ENCODE measurements around the gene FBXO28.

Gene FBXO28

GRCh38 chr1:224116131-224116530, 2.2 kb downstream of the FBXO28 start:
- H3K9me2 ChIP-seq (replicated peaks; ENCODE audit: insufficient read depth, low read length), result no peaks in the 10 kb centered on the region
- peak overlapping the region; percentile 75; the same call in 1 of the 2 replicates for H3K4me2 ChIP-seq (ENCODE audit: low read depth, low read length)
- peak; percentile 82 for DNase-seq
- peaks cover 79% of the 10 kb centered on the region for H3K79me2 ChIP-seq (ENCODE audit: low read length)
- H4K20me1 ChIP-seq (ENCODE audit: insufficient read depth, low read length), result peaks cover 6% of the 10 kb centered on the region; the same call in 1 of the 2 replicates
- peaks cover 14% of the 10 kb centered on the region; the same call in 1 of the 2 replicates for H3K4me1 ChIP-seq (ENCODE audit: low read length)
- no peaks in the 10 kb centered on the region for H3K9me3 ChIP-seq (replicated peaks; ENCODE audit: insufficient read depth, low read length)
- no peak overlapping the region for H3K9ac ChIP-seq (ENCODE audit: low read length)
- H2AFZ ChIP-seq (ENCODE audit: low read length), result no peak overlapping the region
- H3K27me3 ChIP-seq (replicated peaks; ENCODE audit: insufficient read depth, low read length), result no peaks in the 10 kb centered on the region
- no peak for TF ChIP-seq EZH2 (optimal IDR thresholded peaks at IDR 0.05; ENCODE audit: low read depth, low read length)
- TF ChIP-seq, protein P1, sequence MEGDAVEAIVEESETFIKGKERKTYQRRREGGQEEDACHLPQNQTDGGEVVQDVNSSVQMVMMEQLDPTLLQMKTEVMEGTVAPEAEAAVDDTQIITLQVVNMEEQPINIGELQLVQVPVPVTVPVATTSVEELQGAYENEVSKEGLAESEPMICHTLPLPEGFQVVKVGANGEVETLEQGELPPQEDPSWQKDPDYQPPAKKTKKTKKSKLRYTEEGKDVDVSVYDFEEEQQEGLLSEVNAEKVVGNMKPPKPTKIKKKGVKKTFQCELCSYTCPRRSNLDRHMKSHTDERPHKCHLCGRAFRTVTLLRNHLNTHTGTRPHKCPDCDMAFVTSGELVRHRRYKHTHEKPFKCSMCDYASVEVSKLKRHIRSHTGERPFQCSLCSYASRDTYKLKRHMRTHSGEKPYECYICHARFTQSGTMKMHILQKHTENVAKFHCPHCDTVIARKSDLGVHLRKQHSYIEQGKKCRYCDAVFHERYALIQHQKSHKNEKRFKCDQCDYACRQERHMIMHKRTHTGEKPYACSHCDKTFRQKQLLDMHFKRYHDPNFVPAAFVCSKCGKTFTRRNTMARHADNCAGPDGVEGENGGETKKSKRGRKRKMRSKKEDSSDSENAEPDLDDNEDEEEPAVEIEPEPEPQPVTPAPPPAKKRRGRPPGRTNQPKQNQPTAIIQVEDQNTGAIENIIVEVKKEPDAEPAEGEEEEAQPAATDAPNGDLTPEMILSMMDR (IDR thresholded peaks at IDR 0.05; ENCODE audit: low read length), result peak; percentile 66
- no peaks in the 10 kb centered on the region for H3K36me3 ChIP-seq (replicated peaks; ENCODE audit: insufficient read depth, low read length)
- no peak overlapping the region for H3K4me3 ChIP-seq (ENCODE audit: low read length)
- no peak overlapping the region for H3K27ac ChIP-seq (ENCODE audit: low read length)
- peaks cover 18% of the 10 kb centered on the region for H3F3A ChIP-seq (ENCODE audit: insufficient read depth, low read length)

- Histone ChIP-seq H3F3A (ENCODE audit: insufficient read depth, low read length) (peaks cover 18% of the 10 kb centered on the region), H3K4me3 (ENCODE audit: low read length) (no peak overlapping the region)
- no peak for DNase-seq
Observed at GRCh38 chr1:224118688-224119087, 4.8 kb downstream of the FBXO28 start.

GRCh38 chr1:224123136-224123535, 9.2 kb downstream of the FBXO28 start:
- Histone ChIP-seq H3K36me3 (replicated peaks; ENCODE audit: insufficient read depth, low read length) (no peaks in the 10 kb centered on the region), H3K9ac (ENCODE audit: low read length) (no peak overlapping the region), H3K79me2 (ENCODE audit: low read length) (peaks cover 95% of the 10 kb centered on the region), H3K27me3 (replicated peaks; ENCODE audit: insufficient read depth, low read length) (no peaks in the 10 kb centered on the region), H3K4me2 (ENCODE audit: low read depth, low read length) (no peak overlapping the region), H2AFZ (ENCODE audit: low read length) (no peak overlapping the region), H4K20me1 (ENCODE audit: insufficient read depth, low read length) (no peaks in the 10 kb centered on the region), H3F3A (ENCODE audit: insufficient read depth, low read length) (no peaks in the 10 kb centered on the region), H3K4me3 (ENCODE audit: low read length) (no peak overlapping the region), H3K9me2 (replicated peaks; ENCODE audit: insufficient read depth, low read length) (no peaks in the 10 kb centered on the region), H3K4me1 (ENCODE audit: low read length) (no peaks in the 10 kb centered on the region), H3K27ac (ENCODE audit: low read length) (no peak overlapping the region), H3K9me3 (replicated peaks; ENCODE audit: insufficient read depth, low read length) (no peaks in the 10 kb centered on the region)
- DNase-seq, result no peak
- no peak for TF ChIP-seq EZH2 (optimal IDR thresholded peaks at IDR 0.05; ENCODE audit: low read depth, low read length)
- TF ChIP-seq, protein P1 (IDR thresholded peaks at IDR 0.05; ENCODE audit: low read length), result no peak

More at GRCh38 chr1:224118688-224119087, 4.8 kb downstream of the FBXO28 start:
- no peak overlapping the region for H3K4me2 ChIP-seq (ENCODE audit: low read depth, low read length)
- no peaks in the 10 kb centered on the region for H3K36me3 ChIP-seq (replicated peaks; ENCODE audit: insufficient read depth, low read length)
- no peak overlapping the region for H3K9ac ChIP-seq (ENCODE audit: low read length)
- no peaks in the 10 kb centered on the region for H3K9me2 ChIP-seq (replicated peaks; ENCODE audit: insufficient read depth, low read length)
- no peak overlapping the region for H3K27ac ChIP-seq (ENCODE audit: low read length)
- TF ChIP-seq EZH2 (optimal IDR thresholded peaks at IDR 0.05; ENCODE audit: low read depth, low read length) (no peak), EZH2phosphoT487 (IDR thresholded peaks at IDR 0.05; ENCODE audit: low read length) (no peak)
- TF ChIP-seq, protein P1 (IDR thresholded peaks at IDR 0.05; ENCODE audit: low read length), result no peak
- peaks cover 14% of the 10 kb centered on the region; the same call in 1 of the 2 replicates for H3K4me1 ChIP-seq (ENCODE audit: low read length)
- no peak overlapping the region for H2AFZ ChIP-seq (ENCODE audit: low read length)
- H3K27me3 ChIP-seq (replicated peaks; ENCODE audit: insufficient read depth, low read length), result no peaks in the 10 kb centered on the region
- H4K20me1 ChIP-seq (ENCODE audit: insufficient read depth, low read length), result peaks cover 6% of the 10 kb centered on the region; the same call in 1 of the 2 replicates
- H3K9me3 ChIP-seq (replicated peaks; ENCODE audit: insufficient read depth, low read length), result no peaks in the 10 kb centered on the region
- peaks cover 98% of the 10 kb centered on the region for H3K79me2 ChIP-seq (ENCODE audit: low read length)
